ENCODE results near the gene ANKRD34B.
A peak's percentile ranks its signal among the peaks of the same experiment; 100 is the strongest.

The ANKRD34B gene

DNA sequence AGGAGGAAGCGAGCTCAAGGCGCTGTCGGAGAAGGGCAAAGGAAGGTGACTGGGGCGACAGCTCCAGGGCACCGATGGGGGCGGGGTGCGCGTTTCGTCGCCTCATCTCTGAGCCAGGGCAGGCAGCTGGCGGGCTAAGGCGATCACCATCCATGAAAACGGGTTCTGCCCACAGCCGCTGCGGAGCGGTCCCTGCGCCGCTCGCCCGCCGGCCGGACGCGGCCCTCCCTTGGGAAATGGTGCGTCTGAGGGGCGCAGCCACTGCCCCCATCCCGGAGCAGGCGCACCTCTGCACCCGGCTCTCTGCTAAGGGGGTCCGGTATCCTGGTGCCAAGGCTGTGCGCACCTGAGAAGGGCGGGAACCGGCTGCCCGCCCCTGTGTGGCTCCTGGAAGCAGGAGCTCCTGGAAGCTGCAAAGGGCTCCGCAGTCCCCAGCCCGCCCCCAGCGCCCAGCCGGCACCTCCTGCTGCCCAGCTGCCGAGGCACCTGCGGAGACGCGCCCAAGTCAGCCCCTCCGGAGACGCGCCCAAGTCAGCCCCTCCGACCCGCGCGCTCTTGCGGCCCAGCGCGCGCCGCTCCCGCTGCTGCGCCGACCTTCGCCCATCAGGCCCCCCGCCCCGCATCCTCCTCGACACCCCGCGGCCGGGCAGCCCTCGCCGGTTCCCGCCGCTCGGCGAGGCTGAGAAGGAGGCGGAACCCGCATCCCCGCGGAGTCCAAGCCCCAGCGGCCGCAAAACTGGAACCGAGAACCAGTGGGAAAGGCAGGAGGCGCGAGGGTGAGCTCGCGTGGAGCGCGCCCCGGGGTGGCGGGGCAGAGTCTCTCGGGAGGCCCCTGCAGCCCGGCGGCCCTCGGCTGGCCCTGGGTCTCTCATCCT is 757 bp downstream of the ANKRD34B start:
- Histone ChIP-seq H3K27me3 (ENCODE audit: low read length) (no peaks in the 10 kb centered on the region), H3K79me2 (ENCODE audit: insufficient read depth, low read length) (no peaks in the 10 kb centered on the region), H4K20me1 (ENCODE audit: low read depth, low read length) (no peaks in the 10 kb centered on the region), H3K9ac (ENCODE audit: low read length) (peak overlapping the region; percentile 34), H3F3A (ENCODE audit: insufficient read depth) (no peaks in the 10 kb centered on the region), H3K4me3 (ENCODE audit: insufficient read depth, low read length, poor library complexity, severe bottlenecking) (peak overlapping the region; percentile 48), H3K4me2 (ENCODE audit: low read depth, low read length, poor library complexity, severe bottlenecking) (peak overlapping the region; percentile 49), H3K27ac (ENCODE audit: low read depth, low read length) (no peak overlapping the region), H3K36me3 (ENCODE audit: low read length) (no peaks in the 10 kb centered on the region), H2AFZ (ENCODE audit: low read depth, low read length, severe bottlenecking) (peak overlapping the region; percentile 51), H3K9me2 (replicated peaks; ENCODE audit: insufficient read depth, low read length) (no peaks in the 10 kb centered on the region), H3K9me3 (ENCODE audit: insufficient read depth, low read length) (no peaks in the 10 kb centered on the region)
- no peak for TF ChIP-seq EZH2phosphoT487 (conservative IDR thresholded peaks at IDR 0.05; ENCODE audit: low read length)
- TF ChIP-seq, protein P1, sequence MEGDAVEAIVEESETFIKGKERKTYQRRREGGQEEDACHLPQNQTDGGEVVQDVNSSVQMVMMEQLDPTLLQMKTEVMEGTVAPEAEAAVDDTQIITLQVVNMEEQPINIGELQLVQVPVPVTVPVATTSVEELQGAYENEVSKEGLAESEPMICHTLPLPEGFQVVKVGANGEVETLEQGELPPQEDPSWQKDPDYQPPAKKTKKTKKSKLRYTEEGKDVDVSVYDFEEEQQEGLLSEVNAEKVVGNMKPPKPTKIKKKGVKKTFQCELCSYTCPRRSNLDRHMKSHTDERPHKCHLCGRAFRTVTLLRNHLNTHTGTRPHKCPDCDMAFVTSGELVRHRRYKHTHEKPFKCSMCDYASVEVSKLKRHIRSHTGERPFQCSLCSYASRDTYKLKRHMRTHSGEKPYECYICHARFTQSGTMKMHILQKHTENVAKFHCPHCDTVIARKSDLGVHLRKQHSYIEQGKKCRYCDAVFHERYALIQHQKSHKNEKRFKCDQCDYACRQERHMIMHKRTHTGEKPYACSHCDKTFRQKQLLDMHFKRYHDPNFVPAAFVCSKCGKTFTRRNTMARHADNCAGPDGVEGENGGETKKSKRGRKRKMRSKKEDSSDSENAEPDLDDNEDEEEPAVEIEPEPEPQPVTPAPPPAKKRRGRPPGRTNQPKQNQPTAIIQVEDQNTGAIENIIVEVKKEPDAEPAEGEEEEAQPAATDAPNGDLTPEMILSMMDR (IDR thresholded peaks at IDR 0.05; ENCODE audit: insufficient read depth, low read length, poor library complexity, severe bottlenecking): no peak

DNA sequence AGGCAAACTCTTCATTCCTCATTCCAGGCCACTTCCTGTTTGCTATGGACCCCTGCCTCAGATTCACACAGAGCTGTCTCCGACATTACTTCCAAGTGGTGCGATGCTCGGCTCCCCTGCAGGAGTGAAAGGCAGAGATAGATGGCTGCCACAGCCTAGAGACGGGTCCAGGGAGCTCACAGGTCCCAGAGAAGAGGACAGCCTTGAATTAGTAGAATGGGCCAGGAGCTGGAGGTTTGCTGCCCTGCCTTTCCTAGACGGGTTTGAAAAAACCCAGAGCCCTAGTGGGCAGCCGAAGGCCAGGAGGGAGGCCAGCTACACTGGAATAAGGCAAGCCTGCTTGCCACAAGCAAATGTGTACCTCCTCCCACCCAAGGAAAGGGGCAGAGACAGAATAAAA is 1.8 kb downstream of the ANKRD34B start:
- Histone ChIP-seq H3K36me3 (ENCODE audit: low read length) (no peaks in the 10 kb centered on the region), H3F3A (ENCODE audit: insufficient read depth) (no peaks in the 10 kb centered on the region)
- TF ChIP-seq, protein P1 (IDR thresholded peaks at IDR 0.05; ENCODE audit: insufficient read depth, low read length, poor library complexity, severe bottlenecking): no peak
- TF ChIP-seq EZH2phosphoT487 (conservative IDR thresholded peaks at IDR 0.05; ENCODE audit: low read length): no peak

DNA sequence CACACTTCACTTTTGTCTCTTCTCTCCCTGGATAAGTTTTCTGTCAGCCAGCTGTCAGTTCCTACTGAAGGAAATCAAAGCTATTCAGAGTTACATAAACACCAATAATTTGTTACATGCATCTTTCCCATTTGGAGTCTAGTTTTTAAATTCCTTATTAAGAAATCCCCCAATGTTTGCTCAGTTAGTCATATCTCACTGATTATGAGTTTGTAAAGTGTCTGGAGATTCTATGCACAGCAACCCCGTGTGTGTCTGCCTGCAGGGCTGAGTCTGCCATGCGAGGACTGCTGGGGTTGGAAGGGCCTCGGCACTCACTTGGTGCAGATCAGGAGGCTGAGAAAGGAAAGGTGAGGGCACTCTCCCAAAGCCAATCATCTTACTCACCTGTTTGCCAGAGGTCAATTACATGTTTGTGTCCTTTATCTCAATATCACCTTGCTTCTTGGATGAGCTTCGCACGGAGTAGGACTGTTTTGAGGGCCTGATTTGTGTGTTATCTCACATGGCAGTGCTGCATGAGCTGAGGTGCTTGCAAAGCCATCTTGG is 3.3 kb downstream of the ANKRD34B start:
- Histone ChIP-seq H3K9ac (ENCODE audit: low read length) (no peak overlapping the region), H2AFZ (ENCODE audit: low read depth, low read length, severe bottlenecking) (no peak overlapping the region), H3K9me3 (ENCODE audit: insufficient read depth, low read length) (no peaks in the 10 kb centered on the region), H3K9me2 (replicated peaks; ENCODE audit: insufficient read depth, low read length) (no peaks in the 10 kb centered on the region), H3K27ac (ENCODE audit: low read depth, low read length) (no peak overlapping the region), H3F3A (ENCODE audit: insufficient read depth) (no peaks in the 10 kb centered on the region), H4K20me1 (ENCODE audit: low read depth, low read length) (no peaks in the 10 kb centered on the region), H3K4me3 (ENCODE audit: insufficient read depth, low read length, poor library complexity, severe bottlenecking) (no peak overlapping the region), H3K27me3 (ENCODE audit: low read length) (no peaks in the 10 kb centered on the region), H3K36me3 (ENCODE audit: low read length) (no peaks in the 10 kb centered on the region), H3K79me2 (ENCODE audit: insufficient read depth, low read length) (no peaks in the 10 kb centered on the region), H3K4me2 (ENCODE audit: low read depth, low read length, poor library complexity, severe bottlenecking) (no peak overlapping the region)
- TF ChIP-seq, protein P1 (IDR thresholded peaks at IDR 0.05; ENCODE audit: insufficient read depth, low read length, poor library complexity, severe bottlenecking): no peak
- no peak for TF ChIP-seq EZH2phosphoT487 (conservative IDR thresholded peaks at IDR 0.05; ENCODE audit: low read length)

More for the DNA sequence above, 1.8 kb downstream of the ANKRD34B start:
- no peaks in the 10 kb centered on the region for H3K79me2 ChIP-seq (ENCODE audit: insufficient read depth, low read length)
- no peak overlapping the region for H3K4me2 ChIP-seq (ENCODE audit: low read depth, low read length, poor library complexity, severe bottlenecking)
- no peaks in the 10 kb centered on the region for H4K20me1 ChIP-seq (ENCODE audit: low read depth, low read length)
- no peak overlapping the region for H2AFZ ChIP-seq (ENCODE audit: low read depth, low read length, severe bottlenecking)
- no peaks in the 10 kb centered on the region for H3K9me3 ChIP-seq (ENCODE audit: insufficient read depth, low read length)
- no peak overlapping the region for H3K27ac ChIP-seq (ENCODE audit: low read depth, low read length)
- H3K9me2 ChIP-seq (replicated peaks; ENCODE audit: insufficient read depth, low read length): no peaks in the 10 kb centered on the region
- H3K4me3 ChIP-seq (ENCODE audit: insufficient read depth, low read length, poor library complexity, severe bottlenecking): no peak overlapping the region
- H3K9ac ChIP-seq (ENCODE audit: low read length): no peak overlapping the region
- H3K27me3 ChIP-seq (ENCODE audit: low read length): no peaks in the 10 kb centered on the region
